GM21367 (cell line): ENCODE data around the gene LRCH3.
A peak's percentile ranks its signal among the peaks of the same experiment; 100 is the strongest.
"Not testable (repeated sequence)": the region's sequence is repeated elsewhere in the genome, so short reads cannot be mapped to it uniquely, and the experiment has no call there.

Source experiments
- ATAC-seq: cut with Tn5 transposase; IDR thresholded peaks from one replicate; pipeline ENCODE4 v1.9.1; 2021; ENCODE audit not compliant: unreplicated experiment

LRCH3 gene

GRCh38 chr3:197882586-197882985, 91.5 kb downstream of the LRCH3 start:
- no peak for ATAC-seq

DNA sequence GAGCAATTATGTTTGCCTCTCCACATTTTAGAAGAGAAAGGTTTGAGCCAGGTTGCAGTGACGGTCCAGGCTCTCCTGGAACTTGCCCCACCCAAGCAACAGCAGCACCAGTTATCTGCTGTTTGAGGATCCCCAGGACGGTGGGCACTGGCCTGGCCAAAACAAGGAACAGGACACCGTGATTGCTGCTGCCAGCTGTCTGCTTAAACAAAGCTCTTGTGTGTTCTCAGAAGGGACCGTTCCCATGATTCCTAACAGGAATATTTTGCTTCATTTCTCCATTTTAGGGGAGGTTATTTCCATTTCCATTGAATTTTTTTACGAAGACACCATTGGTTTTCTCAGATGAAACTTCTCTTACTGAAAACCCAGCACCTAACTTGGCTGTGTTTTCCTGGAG, 92.5 kb downstream of the LRCH3 start:
- ATAC-seq, result no peak

DNA sequence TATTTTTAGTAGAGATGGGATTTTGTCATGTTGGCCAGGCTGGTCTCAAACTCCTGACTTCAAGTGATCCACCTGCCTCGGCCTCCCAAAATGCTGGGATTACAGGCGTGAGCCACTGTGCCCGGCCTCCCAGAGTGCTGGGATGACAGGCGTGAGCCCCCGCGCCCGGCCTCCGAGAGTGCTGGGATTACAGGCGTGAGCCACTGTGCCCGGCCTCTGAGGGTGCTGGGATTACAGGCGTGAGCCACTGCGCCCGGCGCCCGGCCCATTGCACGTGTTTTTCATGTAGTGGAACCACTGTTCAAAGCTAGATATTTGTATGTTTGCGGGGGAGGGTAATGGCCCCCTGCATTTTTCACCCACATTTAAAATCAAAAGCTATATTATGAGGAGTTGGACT, 93.3 kb downstream of the LRCH3 start:
- ATAC-seq, result not testable (repeated sequence)

GRCh38 chr3:197886052-197886451, 95.0 kb downstream of the LRCH3 start:
- ATAC-seq, result not testable (repeated sequence)

GRCh38 chr3:197887430-197888053, 96.5 kb downstream of the LRCH3 start:
- not testable (repeated sequence) for ATAC-seq

DNA sequence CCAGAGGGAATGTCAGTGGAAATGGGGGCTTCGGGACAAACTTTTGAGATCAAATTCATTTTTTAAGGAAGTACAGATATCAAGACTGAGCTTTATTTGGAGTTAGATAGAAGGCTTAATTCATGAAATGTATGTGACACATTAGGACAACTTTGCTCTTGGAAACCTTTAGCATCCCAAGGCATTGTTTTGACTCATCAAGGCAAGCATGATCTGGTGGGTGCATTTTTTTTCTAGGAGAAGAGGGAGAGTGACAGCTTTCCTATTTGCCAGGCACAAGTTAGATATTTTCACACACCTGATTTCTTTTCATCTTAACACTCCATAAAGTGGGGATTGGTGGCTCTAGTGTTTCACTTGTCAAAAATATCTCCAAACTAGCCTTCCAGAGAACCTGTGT, 97.5 kb downstream of the LRCH3 start:
- no peak for ATAC-seq

DNA sequence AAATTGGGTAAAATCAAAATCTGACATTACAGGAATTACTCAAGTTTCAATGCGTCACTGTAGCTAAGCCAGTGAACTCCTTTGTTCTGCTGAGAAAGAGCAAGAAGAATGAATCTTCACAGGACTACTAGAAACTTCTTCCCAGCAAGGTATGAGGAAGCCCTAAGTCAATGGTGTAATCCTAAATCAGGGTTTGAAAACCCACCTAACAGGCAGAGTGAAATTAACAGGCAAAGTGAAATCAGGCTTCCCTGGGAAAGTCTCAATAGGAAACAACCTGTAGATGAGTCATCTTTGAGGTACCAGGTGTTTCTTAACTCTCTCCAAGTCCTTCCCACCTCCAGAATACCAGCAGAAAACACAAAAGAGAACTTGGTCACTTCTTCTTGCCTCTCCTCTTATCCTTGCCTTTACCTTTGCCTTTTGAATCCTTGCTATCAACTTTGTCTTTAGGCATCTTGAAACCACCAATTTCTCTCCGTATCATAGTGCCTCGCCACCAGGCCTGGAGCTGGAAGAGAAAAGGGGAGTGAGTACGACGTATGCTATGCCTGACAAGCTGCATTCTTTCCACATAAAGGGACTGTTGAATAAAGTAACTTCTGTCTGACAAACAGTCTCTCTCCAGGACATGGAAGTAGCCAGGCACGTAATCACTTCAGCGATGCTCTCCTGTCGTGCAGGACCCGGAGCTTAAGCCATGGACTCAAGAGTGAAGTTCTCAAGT, 98.3 kb downstream of the LRCH3 start:
- no peak for ATAC-seq

- ATAC-seq, result no peak
Observed at GRCh38 chr3:197890693-197891092, 99.6 kb downstream of the LRCH3 start.

DNA sequence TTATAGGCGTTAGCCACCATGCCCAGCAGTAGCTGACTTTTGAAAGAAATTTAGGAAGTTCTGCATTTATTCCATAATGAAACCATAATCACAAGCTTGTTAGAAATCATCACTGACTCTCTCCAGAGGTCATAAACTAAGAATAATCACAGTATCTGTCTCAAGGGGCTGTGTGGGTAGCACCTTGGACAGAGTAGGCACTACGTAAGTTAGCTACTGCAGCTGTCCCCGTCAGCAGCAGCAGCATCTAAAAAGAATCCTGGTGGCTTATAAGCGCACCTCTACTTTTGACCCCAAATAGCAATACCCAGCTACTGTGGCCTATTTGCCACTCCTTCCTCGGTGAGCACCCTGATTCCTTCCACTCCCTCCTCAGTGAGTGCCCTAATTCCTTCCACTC, 101.1 kb downstream of the LRCH3 start:
- no peak for ATAC-seq

DNA sequence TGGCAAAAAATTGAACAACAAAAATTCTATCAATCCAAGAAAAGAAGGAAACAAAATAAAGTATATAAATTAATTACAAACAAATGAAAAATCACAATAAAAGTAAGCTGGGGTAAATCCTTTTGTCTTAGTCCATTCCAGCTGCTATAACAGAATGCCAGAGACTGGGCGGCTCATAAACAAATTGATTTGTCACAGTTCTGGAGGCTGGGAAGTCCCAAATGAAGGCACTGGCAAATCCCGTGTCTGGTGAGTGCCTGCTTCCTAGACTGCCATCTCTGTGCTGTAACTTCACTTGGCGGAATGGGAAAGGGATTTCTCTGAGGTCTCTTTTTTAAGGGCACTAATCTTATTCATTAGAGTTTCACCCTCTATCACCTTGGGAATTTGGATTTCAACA, 105.4 kb downstream of the LRCH3 start:
- ATAC-seq, result no peak

DNA sequence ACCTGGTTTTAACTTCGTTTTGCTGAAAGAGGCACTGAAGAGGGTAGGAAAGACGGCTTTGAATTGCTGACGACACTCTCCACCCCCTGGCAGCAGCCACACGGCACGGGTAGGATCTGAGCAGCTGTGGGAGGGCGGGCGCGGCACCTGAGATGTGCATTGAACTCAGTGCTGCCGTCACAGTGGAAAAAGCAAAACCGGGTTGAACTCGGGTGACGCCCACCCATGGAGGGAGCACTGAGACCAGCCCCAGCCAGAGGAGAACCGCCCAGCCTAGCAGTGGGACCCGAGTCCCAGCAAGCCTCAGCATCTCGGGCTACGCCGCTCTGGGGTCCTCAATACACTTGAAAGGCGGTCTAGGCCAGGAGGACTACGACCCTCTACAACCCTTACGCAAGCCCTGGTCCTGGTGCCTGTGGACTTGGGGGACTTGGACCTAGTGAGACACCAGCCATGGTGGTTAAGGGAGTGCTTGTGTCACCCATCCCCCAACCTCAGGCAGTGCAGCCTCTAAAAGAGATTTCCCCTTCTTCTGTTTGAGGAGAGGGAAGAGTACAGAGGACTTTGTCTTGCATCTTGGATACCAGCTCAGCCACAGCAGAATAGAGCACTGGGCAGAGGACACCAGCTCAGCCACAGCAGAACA, 108.9 kb downstream of the LRCH3 start:
- ATAC-seq, result no peak

DNA sequence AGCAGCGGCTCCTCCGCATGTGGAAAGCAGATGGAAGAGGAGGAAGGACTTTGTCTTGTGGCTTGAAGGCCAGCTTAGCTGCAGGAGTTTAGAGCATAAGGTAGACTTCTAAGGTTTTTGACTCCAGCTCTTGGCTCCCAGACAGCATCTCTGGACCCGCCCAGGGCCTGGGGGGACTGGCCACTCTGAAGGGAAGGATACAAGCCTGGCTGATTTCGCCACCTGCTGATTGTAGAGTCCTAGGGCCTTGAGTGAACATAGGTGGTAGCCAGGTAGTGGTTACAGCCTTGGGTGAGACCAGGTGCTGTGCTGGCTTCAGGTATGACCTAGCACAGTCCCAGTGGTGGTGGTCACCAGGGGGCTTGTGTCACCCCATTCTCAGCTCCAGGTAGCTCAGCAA, 110.6 kb downstream of the LRCH3 start:
- ATAC-seq, result no peak

- ATAC-seq, result peak; percentile 77
Observed at GRCh38 chr3:197906023-197906849, 115.2 kb downstream of the LRCH3 start.

- ATAC-seq, result no peak
Observed at GRCh38 chr3:197906850-197907187, 115.8 kb downstream of the LRCH3 start.

DNA sequence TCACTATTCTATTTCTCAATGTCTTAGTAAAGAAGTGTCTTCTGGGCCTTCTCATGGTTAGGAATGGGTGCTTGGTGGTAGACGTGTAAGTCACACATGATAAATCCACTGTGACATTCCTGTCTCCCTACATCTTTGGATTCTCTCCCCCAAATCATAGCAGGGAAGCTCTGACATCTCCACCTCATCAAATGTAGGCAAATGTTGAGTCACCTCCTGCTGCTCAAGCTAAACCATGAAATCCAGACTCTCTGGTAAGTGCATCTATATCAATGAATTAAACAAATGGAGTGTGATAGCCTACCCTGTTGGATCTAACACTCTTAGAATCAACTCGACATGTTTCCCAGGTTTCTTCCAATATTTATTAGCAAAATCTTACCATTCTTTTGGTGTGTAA, 116.1 kb downstream of the LRCH3 start:
- ATAC-seq, result no peak

DNA sequence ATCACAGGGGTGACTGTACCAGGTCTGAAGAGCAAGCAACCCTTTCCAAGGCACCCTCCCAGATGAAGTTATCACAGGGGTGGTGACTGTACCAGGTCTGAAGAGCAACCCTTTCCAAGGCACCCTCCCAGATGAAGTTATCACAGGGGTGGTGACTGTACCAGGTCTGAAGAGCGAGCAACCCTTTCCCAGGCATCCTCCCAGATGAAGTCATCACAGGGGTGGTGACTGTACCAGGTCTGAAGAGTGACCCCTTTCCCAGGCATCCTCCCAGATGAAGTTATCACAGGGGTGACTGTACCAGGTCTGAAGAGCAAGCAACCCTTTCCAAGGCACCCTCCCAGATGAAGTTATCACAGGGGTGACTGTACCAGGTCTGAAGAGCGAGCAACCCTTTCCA, 117.5 kb downstream of the LRCH3 start:
- not testable (repeated sequence) for ATAC-seq

DNA sequence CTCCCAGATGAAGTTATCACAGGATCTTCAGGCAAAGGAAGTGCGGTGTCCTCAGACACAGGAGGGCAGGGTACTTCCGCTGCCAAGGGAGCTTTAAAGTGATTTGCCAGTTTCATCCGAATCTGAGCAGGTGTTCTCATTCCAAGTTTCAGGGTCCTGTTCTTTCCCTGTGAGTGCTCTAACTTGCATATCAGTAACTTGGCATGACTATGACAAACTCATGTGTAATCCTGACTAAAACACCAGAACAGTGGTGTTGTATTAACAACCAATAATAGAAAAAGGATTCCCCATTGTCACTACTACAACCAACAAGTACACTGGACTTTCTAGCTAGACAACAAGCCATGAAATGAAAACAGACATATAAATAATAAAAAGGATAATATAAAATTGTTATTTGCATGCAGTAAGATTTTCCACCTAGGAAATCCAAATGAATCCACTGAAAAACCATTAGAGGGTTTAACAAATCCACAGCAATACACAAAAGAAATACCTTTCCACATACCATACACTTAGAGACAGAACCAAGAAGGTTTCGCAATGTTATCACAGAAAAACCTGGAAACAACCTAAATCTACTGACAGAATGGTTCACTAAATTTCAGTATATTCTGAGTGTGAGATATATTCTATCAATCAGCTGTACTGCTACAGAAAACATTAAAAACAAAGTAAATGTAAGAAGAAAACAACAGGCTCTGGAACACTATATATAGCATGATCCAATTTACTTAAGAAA, 118.1 kb downstream of the LRCH3 start:
- no peak for ATAC-seq

GRCh38 chr3:197912741-197913476, 121.9 kb downstream of the LRCH3 start:
- no peak for ATAC-seq

- no peak for ATAC-seq
Observed at GRCh38 chr3:197913641-197914380, 122.8 kb downstream of the LRCH3 start.
